Measurements from ENCODE around the gene THSD4. TPM values are rescaled to one million over a fixed set of nuclear protein-coding genes. Genes with fewer than 3 reads are reported as not detected.
A peak's percentile ranks its signal among the peaks of the same experiment; 100 is the strongest.

The THSD4 gene
- total RNA-seq, 1 donor from 2014 or later = 2.5 TPM

DNA sequence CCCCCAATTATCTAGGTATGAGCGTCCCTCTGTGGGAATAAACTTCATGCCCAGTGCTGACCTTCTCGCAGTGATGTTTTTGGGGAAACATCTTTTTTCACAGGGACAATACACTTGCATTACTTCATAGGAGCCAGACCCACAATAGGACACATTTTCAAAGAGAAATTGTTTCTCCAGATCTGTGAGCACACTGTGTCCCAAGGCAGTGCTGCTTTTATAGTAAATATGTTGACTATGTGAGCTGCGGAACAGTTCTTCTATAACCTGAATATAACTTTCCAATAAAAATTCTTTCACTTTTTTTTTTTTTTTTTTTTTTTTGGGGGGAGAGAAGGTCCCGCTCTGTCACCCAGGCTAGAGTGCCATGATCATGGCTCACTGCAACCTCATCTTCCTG is 17.4 kb upstream of the THSD4 start:
- no peak overlapping the region for H3K4me3 ChIP-seq (ENCODE audit: insufficient read depth, low read depth, low read length)
- no peaks in the 10 kb centered on the region for H3K9me3 ChIP-seq (ENCODE audit: insufficient read depth, low read depth, low read length)
- H3K79me2 ChIP-seq (ENCODE audit: insufficient read depth, low read length) = no peaks in the 10 kb centered on the region
- Mint-ChIP-seq H3K9me3 (ENCODE audit: unreplicated experiment) (no peaks in the 10 kb centered on the region), H3K4me3 (ENCODE audit: unreplicated experiment) (no peak overlapping the region), H3K27me3 (ENCODE audit: low read depth, unreplicated experiment) (peaks cover 3% of the 10 kb centered on the region), H3K36me3 (ENCODE audit: low read depth, unreplicated experiment) (no peaks in the 10 kb centered on the region), H3K27ac (ENCODE audit: unreplicated experiment) (no peak overlapping the region), H3K4me1 (ENCODE audit: low read depth, unreplicated experiment) (peaks cover 9% of the 10 kb centered on the region)
- no peak for TF ChIP-seq EZH2 (IDR thresholded peaks at IDR 0.05; ENCODE audit: insufficient read depth, low read length)
- TF ChIP-seq, protein P1, sequence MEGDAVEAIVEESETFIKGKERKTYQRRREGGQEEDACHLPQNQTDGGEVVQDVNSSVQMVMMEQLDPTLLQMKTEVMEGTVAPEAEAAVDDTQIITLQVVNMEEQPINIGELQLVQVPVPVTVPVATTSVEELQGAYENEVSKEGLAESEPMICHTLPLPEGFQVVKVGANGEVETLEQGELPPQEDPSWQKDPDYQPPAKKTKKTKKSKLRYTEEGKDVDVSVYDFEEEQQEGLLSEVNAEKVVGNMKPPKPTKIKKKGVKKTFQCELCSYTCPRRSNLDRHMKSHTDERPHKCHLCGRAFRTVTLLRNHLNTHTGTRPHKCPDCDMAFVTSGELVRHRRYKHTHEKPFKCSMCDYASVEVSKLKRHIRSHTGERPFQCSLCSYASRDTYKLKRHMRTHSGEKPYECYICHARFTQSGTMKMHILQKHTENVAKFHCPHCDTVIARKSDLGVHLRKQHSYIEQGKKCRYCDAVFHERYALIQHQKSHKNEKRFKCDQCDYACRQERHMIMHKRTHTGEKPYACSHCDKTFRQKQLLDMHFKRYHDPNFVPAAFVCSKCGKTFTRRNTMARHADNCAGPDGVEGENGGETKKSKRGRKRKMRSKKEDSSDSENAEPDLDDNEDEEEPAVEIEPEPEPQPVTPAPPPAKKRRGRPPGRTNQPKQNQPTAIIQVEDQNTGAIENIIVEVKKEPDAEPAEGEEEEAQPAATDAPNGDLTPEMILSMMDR (IDR thresholded peaks at IDR 0.05; ENCODE audit: insufficient read depth, low read depth, low read length) = no peak
- no peak for FAIRE-seq
- DNase-seq (ENCODE audit: low read depth) = no peak
- peaks cover 12% of the 10 kb centered on the region for H3K4me1 ChIP-seq (ENCODE audit: insufficient read depth, low read length)
- no peak overlapping the region for H3K27ac ChIP-seq (ENCODE audit: low read depth, low read length)
- H3K36me3 ChIP-seq (ENCODE audit: insufficient read depth, low read length) = no peaks in the 10 kb centered on the region
- no peak overlapping the region for H3K9ac ChIP-seq (ENCODE audit: low read length)
- H3K27me3 ChIP-seq (ENCODE audit: insufficient read depth, low read length) = no peaks in the 10 kb centered on the region
- no peak overlapping the region for H3K4me2 ChIP-seq (ENCODE audit: low read length)
- no peaks in the 10 kb centered on the region for H4K20me1 ChIP-seq (ENCODE audit: insufficient read depth, low read length)
- H2AFZ ChIP-seq (ENCODE audit: low read depth, low read length) = no peak overlapping the region

DNA sequence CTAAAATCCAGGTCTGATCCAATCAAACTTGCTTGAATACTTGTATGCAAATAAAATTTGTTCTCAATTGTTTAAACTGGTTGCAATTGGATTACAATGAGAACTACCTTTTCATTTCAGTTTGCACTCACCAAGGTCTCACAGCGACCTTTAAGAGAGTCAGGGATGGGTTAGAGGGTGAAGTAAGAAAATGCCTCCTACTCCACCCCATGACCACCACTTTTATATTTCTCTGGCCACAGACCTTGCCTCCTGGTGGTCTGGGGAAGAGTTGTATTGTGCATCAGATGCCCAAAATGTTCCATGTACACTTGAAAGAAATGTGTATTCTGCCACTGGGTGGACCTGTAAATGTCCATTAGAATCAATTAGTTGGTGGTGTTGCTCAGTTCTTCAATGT is 16.4 kb upstream of the THSD4 start:
- FAIRE-seq (no peak), DNase-seq (ENCODE audit: low read depth) (no peak)
- peaks cover 3% of the 10 kb centered on the region for H3K4me1 Mint-ChIP-seq (ENCODE audit: low read depth, unreplicated experiment)

GRCh38 chr15:71103102-71103676 is 12.1 kb upstream of the THSD4 start:
- Histone ChIP-seq H3K36me3 (ENCODE audit: insufficient read depth, low read length) (no peaks in the 10 kb centered on the region), H3K9ac (ENCODE audit: low read length) (no peak overlapping the region), H3K4me2 (ENCODE audit: low read length) (no peak overlapping the region), H3K79me2 (ENCODE audit: insufficient read depth, low read length) (no peaks in the 10 kb centered on the region), H3K4me1 (ENCODE audit: insufficient read depth, low read length) (no peaks in the 10 kb centered on the region), H3K27me3 (ENCODE audit: insufficient read depth, low read length) (no peaks in the 10 kb centered on the region), H2AFZ (ENCODE audit: low read depth, low read length) (no peak overlapping the region), H3K27ac (ENCODE audit: low read depth, low read length) (no peak overlapping the region), H3K4me3 (ENCODE audit: insufficient read depth, low read depth, low read length) (no peak overlapping the region), H4K20me1 (ENCODE audit: insufficient read depth, low read length) (no peaks in the 10 kb centered on the region), H3K9me3 (ENCODE audit: insufficient read depth, low read depth, low read length) (no peaks in the 10 kb centered on the region)
- Mint-ChIP-seq H3K4me3 (ENCODE audit: unreplicated experiment) (no peak overlapping the region), H3K36me3 (ENCODE audit: low read depth, unreplicated experiment) (no peaks in the 10 kb centered on the region), H3K27ac (ENCODE audit: unreplicated experiment) (no peak overlapping the region), H3K9me3 (ENCODE audit: unreplicated experiment) (no peaks in the 10 kb centered on the region), H3K4me1 (ENCODE audit: low read depth, unreplicated experiment) (peaks cover 3% of the 10 kb centered on the region), H3K27me3 (ENCODE audit: low read depth, unreplicated experiment) (peaks cover 2% of the 10 kb centered on the region)
- FAIRE-seq (peak; percentile 72), DNase-seq (ENCODE audit: low read depth) (no peak)
- TF ChIP-seq, protein P1 (IDR thresholded peaks at IDR 0.05; ENCODE audit: insufficient read depth, low read depth, low read length) = peak; percentile 62
- TF ChIP-seq EZH2 (IDR thresholded peaks at IDR 0.05; ENCODE audit: insufficient read depth, low read length) = no peak

More for the DNA sequence above, 16.4 kb upstream of the THSD4 start:
- Histone ChIP-seq H3K36me3 (ENCODE audit: insufficient read depth, low read length) (no peaks in the 10 kb centered on the region), H2AFZ (ENCODE audit: low read depth, low read length) (no peak overlapping the region), H3K4me1 (ENCODE audit: insufficient read depth, low read length) (peaks cover 2% of the 10 kb centered on the region), H3K9me3 (ENCODE audit: insufficient read depth, low read depth, low read length) (no peaks in the 10 kb centered on the region), H3K79me2 (ENCODE audit: insufficient read depth, low read length) (no peaks in the 10 kb centered on the region), H3K4me2 (ENCODE audit: low read length) (no peak overlapping the region), H4K20me1 (ENCODE audit: insufficient read depth, low read length) (no peaks in the 10 kb centered on the region), H3K4me3 (ENCODE audit: insufficient read depth, low read depth, low read length) (no peak overlapping the region), H3K9ac (ENCODE audit: low read length) (no peak overlapping the region), H3K27ac (ENCODE audit: low read depth, low read length) (no peak overlapping the region), H3K27me3 (ENCODE audit: insufficient read depth, low read length) (no peaks in the 10 kb centered on the region)
- Mint-ChIP-seq H3K27me3 (ENCODE audit: low read depth, unreplicated experiment) (no peaks in the 10 kb centered on the region), H3K36me3 (ENCODE audit: low read depth, unreplicated experiment) (no peaks in the 10 kb centered on the region), H3K9me3 (ENCODE audit: unreplicated experiment) (no peaks in the 10 kb centered on the region), H3K4me3 (ENCODE audit: unreplicated experiment) (no peak overlapping the region), H3K27ac (ENCODE audit: unreplicated experiment) (no peak overlapping the region)
- TF ChIP-seq, protein P1 (IDR thresholded peaks at IDR 0.05; ENCODE audit: insufficient read depth, low read depth, low read length) = no peak
- no peak for TF ChIP-seq EZH2 (IDR thresholded peaks at IDR 0.05; ENCODE audit: insufficient read depth, low read length)
